Hepatocyte (in vitro differentiated cells): Measurements from ENCODE around the gene PLD1. TPM values are rescaled to one million over a fixed set of nuclear protein-coding genes. Genes with fewer than 3 reads are reported as not detected.

Experiments
- DNase-seq: peaks from one replicate; pipeline ENCODE4 v3.0.0-alpha.2; 2016; ENCODE audit warnings: low spot score
- H2AFZ ChIP-seq: fragments of 200-600 bp; sonication (generic); 2 replicates; pipeline ENCODE4 v1.6.0; 2016; ENCODE audit warnings: antibody characterized with exemption, mild to moderate bottlenecking
- H3K27ac ChIP-seq: fragments of 200-600 bp; sonication (generic); 2 replicates; pipeline ENCODE4 v1.5.1; 2016; ENCODE audit warnings: mild to moderate bottlenecking
- H3K27me3 ChIP-seq: fragments of 200-600 bp; sonication (generic); 2 replicates; pipeline ENCODE4 v1.6.1; 2016
- H3K36me3 ChIP-seq: fragments of 200-600 bp; sonication (generic); replicated peaks from 2 replicates; pipeline ENCODE4 v1.5.1; 2016; ENCODE audit warnings: low read depth; ENCODE audit not compliant: insufficient read depth
- H3K4me1 ChIP-seq: fragments of 200-600 bp; sonication (generic); 2 replicates; pipeline ENCODE4 v1.5.1; 2016; ENCODE audit warnings: mild to moderate bottlenecking, moderate library complexity; ENCODE audit not compliant: insufficient read depth
- H3K4me2 ChIP-seq: fragments of 200-600 bp; sonication (generic); 2 replicates; pipeline ENCODE4 v1.6.0; 2016
- H3K4me3 ChIP-seq: fragments of 200-600 bp; sonication (generic); 2 replicates; pipeline ENCODE4 v1.5.1; 2016; ENCODE audit warnings: mild to moderate bottlenecking
- H3K79me2 ChIP-seq: fragments of 200-600 bp; sonication (generic); 2 replicates; pipeline ENCODE4 v1.6.0; 2017; ENCODE audit warnings: mild to moderate bottlenecking
- H3K9me2 ChIP-seq: fragments of 200-600 bp; sonication (generic); replicated peaks from 2 replicates; pipeline ENCODE4 v1.6.0; 2017; ENCODE audit warnings: mild to moderate bottlenecking; ENCODE audit not compliant: insufficient read depth
- H3K9me3 ChIP-seq: fragments of 200-600 bp; sonication (generic); 2 replicates; pipeline ENCODE4 v1.5.1; 2016; ENCODE audit warnings: low read depth, mild to moderate bottlenecking
- H4K20me1 ChIP-seq: fragments of 200-600 bp; sonication (generic); 2 replicates; pipeline ENCODE4 v1.6.0; 2016; ENCODE audit warnings: mild to moderate bottlenecking; ENCODE audit not compliant: insufficient read depth, poor library complexity, severe bottlenecking
- CTCF ChIP-seq: fragments of 200-600 bp; sonication (generic); IDR thresholded peaks from 2 replicates; pipeline ENCODE4 v1.5.1; 2016; ENCODE audit warnings: antibody characterized with exemption, mild to moderate bottlenecking; ENCODE audit not compliant: poor library complexity
- EZH2 ChIP-seq: fragments of 200-600 bp; sonication (generic); IDR thresholded peaks from 2 replicates; pipeline ENCODE4 v1.6.1; 2016; ENCODE audit warnings: antibody characterized with exemption, mild to moderate bottlenecking, borderline replicate concordance
- EZH2phosphoT487 ChIP-seq: fragments of 200-600 bp; sonication (generic); IDR thresholded peaks from one replicate; pipeline ENCODE4 v1.6.1; 2018; ENCODE audit warnings: antibody characterized with exemption, mild to moderate bottlenecking, low read depth, moderate library complexity; ENCODE audit not compliant: unreplicated experiment, severe bottlenecking
- WGBS: methylation state at CpG from one replicate; pipeline ENCODE4 v1.1.6; 2016; ENCODE audit warnings: low lambda C conversion rate; ENCODE audit errors: missing lambda C conversion rate; 5-methylcytosine and 5-hydroxymethylcytosine counted together
- polyA plus RNA-seq: library from polyadenylated mRNA; unstranded; fragments of >200 nt; fragmentation: Nextera tagmentation; extraction: Ambion mirVana; gene quantifications from 2 replicates; pipeline ENCODE4 v1.2.1, GENCODE V29; 2016
- total RNA-seq: library from RNA; depleted of rRNA; stranded (reverse); fragments of >200 nt; gene quantifications from 2 replicates; pipeline ENCODE4 v1.2.3, GENCODE V29; 2014

PLD1 gene
- total and polyA plus RNA-seq, 2 experiments from 2014 or later = 29.4 to 71.1 TPM

GRCh38 chr3:171825222-171825828 is 15.0 kb upstream of the PLD1 start:
- peak overlapping the region; percentile 67 for H3K27ac ChIP-seq
- DNase-seq = peak; percentile 56
- no peaks in the 10 kb centered on the region for H3K27me3 ChIP-seq
- no peak overlapping the region for H2AFZ ChIP-seq
- H3K4me1 ChIP-seq = peaks cover 27% of the 10 kb centered on the region
- H3K9me2 ChIP-seq = no peaks in the 10 kb centered on the region
- H3K4me3 ChIP-seq = no peak overlapping the region
- H3K9me3 ChIP-seq = no peaks in the 10 kb centered on the region
- no peaks in the 10 kb centered on the region for H4K20me1 ChIP-seq
- H3K36me3 ChIP-seq = no peaks in the 10 kb centered on the region
- TF ChIP-seq EZH2phosphoT487 (no peak), CTCF (no peak), EZH2 (no peak)
- WGBS = 46% methylated on average over 5 of the region's 5 CpGs
- no peaks in the 10 kb centered on the region for H3K79me2 ChIP-seq
- H3K4me2 ChIP-seq = no peak overlapping the region

DNA sequence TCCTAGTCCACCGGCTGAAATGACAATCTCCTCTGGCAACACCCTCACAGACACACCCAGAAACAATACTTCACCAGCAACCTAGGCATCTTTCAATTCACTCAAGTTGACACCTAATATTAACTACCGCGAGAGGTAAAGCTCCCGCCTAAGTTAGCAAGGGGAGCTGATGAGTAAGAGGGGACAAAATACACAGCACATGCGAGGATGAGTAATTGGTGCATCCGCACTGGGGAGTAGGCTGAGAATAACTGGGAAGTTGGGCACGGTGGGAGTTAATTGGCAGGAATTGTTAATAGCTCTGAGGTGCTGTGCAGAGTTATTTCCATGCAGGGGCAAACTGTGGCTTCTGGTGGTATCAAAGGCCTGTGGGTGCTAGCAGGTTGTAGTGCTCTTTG is 14.5 kb upstream of the PLD1 start:
- Histone ChIP-seq H2AFZ (no peak overlapping the region), H3K27ac (peak overlapping the region; percentile 67), H3K4me2 (no peak overlapping the region), H3K9me3 (no peaks in the 10 kb centered on the region), H4K20me1 (no peaks in the 10 kb centered on the region), H3K79me2 (no peaks in the 10 kb centered on the region), H3K36me3 (no peaks in the 10 kb centered on the region), H3K27me3 (no peaks in the 10 kb centered on the region), H3K4me3 (no peak overlapping the region), H3K9me2 (no peaks in the 10 kb centered on the region), H3K4me1 (peaks cover 24% of the 10 kb centered on the region)
- DNase-seq = no peak
- TF ChIP-seq EZH2phosphoT487 (no peak), CTCF (no peak), EZH2 (no peak)
- 74% methylated on average over 7 of the region's 7 CpGs for WGBS

GRCh38 chr3:171824116-171824515 is 13.8 kb upstream of the PLD1 start:
- WGBS = 85% methylated on average over 6 of the region's 6 CpGs
- no peak for DNase-seq
- Histone ChIP-seq H3K27ac (no peak overlapping the region), H3K79me2 (no peaks in the 10 kb centered on the region), H3K4me1 (peaks cover 20% of the 10 kb centered on the region), H3K4me3 (no peak overlapping the region), H3K9me2 (no peaks in the 10 kb centered on the region), H3K27me3 (no peaks in the 10 kb centered on the region), H3K9me3 (no peaks in the 10 kb centered on the region), H2AFZ (no peak overlapping the region), H4K20me1 (no peaks in the 10 kb centered on the region), H3K36me3 (no peaks in the 10 kb centered on the region), H3K4me2 (no peak overlapping the region)
- no peak for TF ChIP-seq EZH2
- no peak for TF ChIP-seq EZH2phosphoT487
- TF ChIP-seq CTCF = no peak
